H1 (cell line): ENCODE measurements around the gene ZBTB16.

ENCODE experiments used
- ATF2 ChIP-seq: IDR thresholded peaks from 2 replicates; pipeline ENCODE4 v1.6.1; 2012; ENCODE audit warnings: low read length, inconsistent platforms
- ATF3 ChIP-seq: IDR thresholded peaks from 2 replicates; pipeline ENCODE4 v1.6.1; 2011; ENCODE audit warnings: low read depth, mild to moderate bottlenecking, low read length; ENCODE audit not compliant: insufficient read depth
- CBX5 ChIP-seq: fragments of 300-800, 300-1000 bp; sonication (generic); IDR thresholded peaks from 2 replicates; pipeline ENCODE4 v1.7.1; 2016; ENCODE audit warnings: antibody characterized with exemption, low read length, low read depth
- CREB1 ChIP-seq: IDR thresholded peaks from 2 replicates; pipeline ENCODE4 v1.6.1; 2012; ENCODE audit warnings: inconsistent platforms
- CTCF ChIP-seq, 3 experiments: IDR thresholded peaks; 1 replicate in 2 of 3; 2 replicates in 1 of 3; pipeline versions ENCODE4 v1.5.1 to v1.6.1; 2011; ENCODE audit warnings: low read length in 3 of 3, mild to moderate bottlenecking in 3 of 3, inconsistent platforms in 2 of 3, low read depth in 1 of 3, moderate library complexity in 1 of 3; ENCODE audit not compliant: insufficient read depth in 1 of 3; ENCODE audit errors: control extremely low read depth in 1 of 3
- EP300 ChIP-seq, 2 experiments: IDR thresholded peaks; 1 replicate in 1 of 2; 2 replicates in 1 of 2; pipeline ENCODE4 v1.6.1; 2011 to 2012; ENCODE audit warnings: low read depth in 2 of 2, low read length in 2 of 2, mild to moderate bottlenecking in 2 of 2, borderline replicate concordance in 1 of 2, inconsistent platforms in 1 of 2, moderate library complexity in 1 of 2
- POLR2AphosphoS5 ChIP-seq: IDR thresholded peaks from 2 replicates; pipeline ENCODE4 v1.6.1; 2011; ENCODE audit warnings: low read depth, low read length
- SP2 ChIP-seq: IDR thresholded peaks from 2 replicates; pipeline ENCODE4 v1.6.1; 2012; ENCODE audit warnings: mild to moderate bottlenecking, low read length, inconsistent platforms
- TAF1 ChIP-seq: IDR thresholded peaks from 2 replicates; pipeline ENCODE4 v1.6.1; 2011; ENCODE audit warnings: mild to moderate bottlenecking, low read depth, low read length
- TBP ChIP-seq: IDR thresholded peaks from 2 replicates; pipeline ENCODE4 v1.6.1; 2011; ENCODE audit warnings: low read depth, low read length, improper control_type of control experiment
- YY1 ChIP-seq: IDR thresholded peaks from 2 replicates; pipeline ENCODE4 v1.6.1; 2011; ENCODE audit warnings: low read depth, mild to moderate bottlenecking, low read length
- TF ChIP-seq, protein P1 (sequence below): fragments of 300-600 bp; sonication (generic); IDR thresholded peaks from 2 replicates; pipeline ENCODE4 v1.7.1; 2012; ENCODE audit warnings: low read length, moderate library complexity, mild to moderate bottlenecking, inconsistent platforms; ENCODE audit not compliant: insufficient replicate concordance

DNA sequence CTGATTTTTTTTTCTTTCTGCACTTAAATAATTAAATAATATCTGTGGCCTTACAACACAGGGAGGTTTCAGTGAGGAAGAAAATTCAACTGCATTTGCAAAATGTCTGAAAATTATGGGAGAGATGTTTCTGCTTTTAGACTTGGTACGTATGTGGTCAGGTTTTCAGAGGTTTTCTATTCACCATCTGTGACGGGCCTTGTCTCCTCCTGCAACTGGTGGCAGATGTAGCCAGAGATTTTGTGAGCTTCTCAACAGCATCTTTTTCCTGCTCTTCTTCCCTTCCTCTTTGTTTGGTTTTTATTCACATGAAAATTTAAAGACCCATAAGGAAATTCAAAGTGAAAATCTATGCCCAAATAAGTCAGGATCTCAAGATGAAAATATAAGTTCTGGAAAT is 38.3 kb downstream of the ZBTB16 start:
- no peak for TF ChIP-seq CBX5
- TF ChIP-seq POLR2AphosphoS5: no peak
- TF ChIP-seq, protein P1, sequence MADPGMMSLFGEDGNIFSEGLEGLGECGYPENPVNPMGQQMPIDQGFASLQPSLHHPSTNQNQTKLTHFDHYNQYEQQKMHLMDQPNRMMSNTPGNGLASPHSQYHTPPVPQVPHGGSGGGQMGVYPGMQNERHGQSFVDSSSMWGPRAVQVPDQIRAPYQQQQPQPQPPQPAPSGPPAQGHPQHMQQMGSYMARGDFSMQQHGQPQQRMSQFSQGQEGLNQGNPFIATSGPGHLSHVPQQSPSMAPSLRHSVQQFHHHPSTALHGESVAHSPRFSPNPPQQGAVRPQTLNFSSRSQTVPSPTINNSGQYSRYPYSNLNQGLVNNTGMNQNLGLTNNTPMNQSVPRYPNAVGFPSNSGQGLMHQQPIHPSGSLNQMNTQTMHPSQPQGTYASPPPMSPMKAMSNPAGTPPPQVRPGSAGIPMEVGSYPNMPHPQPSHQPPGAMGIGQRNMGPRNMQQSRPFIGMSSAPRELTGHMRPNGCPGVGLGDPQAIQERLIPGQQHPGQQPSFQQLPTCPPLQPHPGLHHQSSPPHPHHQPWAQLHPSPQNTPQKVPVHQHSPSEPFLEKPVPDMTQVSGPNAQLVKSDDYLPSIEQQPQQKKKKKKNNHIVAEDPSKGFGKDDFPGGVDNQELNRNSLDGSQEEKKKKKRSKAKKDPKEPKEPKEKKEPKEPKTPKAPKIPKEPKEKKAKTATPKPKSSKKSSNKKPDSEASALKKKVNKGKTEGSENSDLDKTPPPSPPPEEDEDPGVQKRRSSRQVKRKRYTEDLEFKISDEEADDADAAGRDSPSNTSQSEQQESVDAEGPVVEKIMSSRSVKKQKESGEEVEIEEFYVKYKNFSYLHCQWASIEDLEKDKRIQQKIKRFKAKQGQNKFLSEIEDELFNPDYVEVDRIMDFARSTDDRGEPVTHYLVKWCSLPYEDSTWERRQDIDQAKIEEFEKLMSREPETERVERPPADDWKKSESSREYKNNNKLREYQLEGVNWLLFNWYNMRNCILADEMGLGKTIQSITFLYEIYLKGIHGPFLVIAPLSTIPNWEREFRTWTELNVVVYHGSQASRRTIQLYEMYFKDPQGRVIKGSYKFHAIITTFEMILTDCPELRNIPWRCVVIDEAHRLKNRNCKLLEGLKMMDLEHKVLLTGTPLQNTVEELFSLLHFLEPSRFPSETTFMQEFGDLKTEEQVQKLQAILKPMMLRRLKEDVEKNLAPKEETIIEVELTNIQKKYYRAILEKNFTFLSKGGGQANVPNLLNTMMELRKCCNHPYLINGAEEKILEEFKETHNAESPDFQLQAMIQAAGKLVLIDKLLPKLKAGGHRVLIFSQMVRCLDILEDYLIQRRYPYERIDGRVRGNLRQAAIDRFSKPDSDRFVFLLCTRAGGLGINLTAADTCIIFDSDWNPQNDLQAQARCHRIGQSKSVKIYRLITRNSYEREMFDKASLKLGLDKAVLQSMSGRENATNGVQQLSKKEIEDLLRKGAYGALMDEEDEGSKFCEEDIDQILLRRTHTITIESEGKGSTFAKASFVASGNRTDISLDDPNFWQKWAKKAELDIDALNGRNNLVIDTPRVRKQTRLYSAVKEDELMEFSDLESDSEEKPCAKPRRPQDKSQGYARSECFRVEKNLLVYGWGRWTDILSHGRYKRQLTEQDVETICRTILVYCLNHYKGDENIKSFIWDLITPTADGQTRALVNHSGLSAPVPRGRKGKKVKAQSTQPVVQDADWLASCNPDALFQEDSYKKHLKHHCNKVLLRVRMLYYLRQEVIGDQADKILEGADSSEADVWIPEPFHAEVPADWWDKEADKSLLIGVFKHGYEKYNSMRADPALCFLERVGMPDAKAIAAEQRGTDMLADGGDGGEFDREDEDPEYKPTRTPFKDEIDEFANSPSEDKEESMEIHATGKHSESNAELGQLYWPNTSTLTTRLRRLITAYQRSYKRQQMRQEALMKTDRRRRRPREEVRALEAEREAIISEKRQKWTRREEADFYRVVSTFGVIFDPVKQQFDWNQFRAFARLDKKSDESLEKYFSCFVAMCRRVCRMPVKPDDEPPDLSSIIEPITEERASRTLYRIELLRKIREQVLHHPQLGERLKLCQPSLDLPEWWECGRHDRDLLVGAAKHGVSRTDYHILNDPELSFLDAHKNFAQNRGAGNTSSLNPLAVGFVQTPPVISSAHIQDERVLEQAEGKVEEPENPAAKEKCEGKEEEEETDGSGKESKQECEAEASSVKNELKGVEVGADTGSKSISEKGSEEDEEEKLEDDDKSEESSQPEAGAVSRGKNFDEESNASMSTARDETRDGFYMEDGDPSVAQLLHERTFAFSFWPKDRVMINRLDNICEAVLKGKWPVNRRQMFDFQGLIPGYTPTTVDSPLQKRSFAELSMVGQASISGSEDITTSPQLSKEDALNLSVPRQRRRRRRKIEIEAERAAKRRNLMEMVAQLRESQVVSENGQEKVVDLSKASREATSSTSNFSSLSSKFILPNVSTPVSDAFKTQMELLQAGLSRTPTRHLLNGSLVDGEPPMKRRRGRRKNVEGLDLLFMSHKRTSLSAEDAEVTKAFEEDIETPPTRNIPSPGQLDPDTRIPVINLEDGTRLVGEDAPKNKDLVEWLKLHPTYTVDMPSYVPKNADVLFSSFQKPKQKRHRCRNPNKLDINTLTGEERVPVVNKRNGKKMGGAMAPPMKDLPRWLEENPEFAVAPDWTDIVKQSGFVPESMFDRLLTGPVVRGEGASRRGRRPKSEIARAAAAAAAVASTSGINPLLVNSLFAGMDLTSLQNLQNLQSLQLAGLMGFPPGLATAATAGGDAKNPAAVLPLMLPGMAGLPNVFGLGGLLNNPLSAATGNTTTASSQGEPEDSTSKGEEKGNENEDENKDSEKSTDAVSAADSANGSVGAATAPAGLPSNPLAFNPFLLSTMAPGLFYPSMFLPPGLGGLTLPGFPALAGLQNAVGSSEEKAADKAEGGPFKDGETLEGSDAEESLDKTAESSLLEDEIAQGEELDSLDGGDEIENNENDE: no peak
- TF ChIP-seq YY1: no peak
- no peak for TF ChIP-seq TAF1
- TF ChIP-seq CTCF (IDR thresholded peaks at IDR 0.05; ENCODE audit: control extremely low read depth in 1 of 3, insufficient read depth in 1 of 3, low read depth in 1 of 3, low read length in 3 of 3): no peak
- TF ChIP-seq CREB1: no peak
- no peak for TF ChIP-seq ATF2
- TF ChIP-seq ATF3: no peak
- TF ChIP-seq TBP: no peak
- no peak for TF ChIP-seq EP300 (IDR thresholded peaks at IDR 0.05; ENCODE audit: borderline replicate concordance in 1 of 2, low read depth in 2 of 2, low read length in 2 of 2)
- TF ChIP-seq SP2: no peak
